CD4-positive, CD25-positive, alpha-beta regulatory T cell (primary cell): ENCODE measurements around the gene HCN4. TPM values are rescaled to one million over a fixed set of nuclear protein-coding genes. Genes with fewer than 3 reads are reported as not detected.

Experiments
- ATAC-seq, 2 donors: fragments of 150-1000 bp; cut with Tn5 transposase; one replicate each; pipeline ENCODE4 v1.10.0; 2021; ENCODE audit warnings: low read depth in 2 of 2, moderate number of reproducible peaks in 2 of 2, moderate library complexity in 1 of 2
- DNase-seq, 3 donors: peaks; one replicate each; pipeline versions ENCODE4 v3.0.0 to v3.0.0-alpha.2; 2012 to 2022; ENCODE audit warnings: mixed read lengths in 1 of 3
- H3K27ac ChIP-seq: one replicate; pipeline ENCODE4 v1.7.0; 2013; ENCODE audit warnings: mild to moderate bottlenecking, low read length; ENCODE audit not compliant: insufficient read depth, poor library complexity, severe bottlenecking
- H3K27me3 ChIP-seq: one replicate; pipeline ENCODE4 v1.7.0; 2013; ENCODE audit warnings: low read length; ENCODE audit not compliant: control insufficient read depth, insufficient read depth
- H3K36me3 ChIP-seq: one replicate; pipeline ENCODE4 v1.7.0; 2013; ENCODE audit warnings: mild to moderate bottlenecking, low read length, moderate library complexity; ENCODE audit not compliant: control insufficient read depth, insufficient read depth
- H3K4me1 ChIP-seq: 2 replicates; pipeline ENCODE4 v1.7.0; 2013; ENCODE audit warnings: mild to moderate bottlenecking, low read length; ENCODE audit not compliant: insufficient read depth, control insufficient read depth, poor library complexity, severe bottlenecking
- H3K4me3 ChIP-seq: one replicate; pipeline ENCODE4 v1.7.0; 2013; ENCODE audit warnings: low read depth, mild to moderate bottlenecking, low read length, moderate library complexity
- H3K9me3 ChIP-seq, 2 experiments: 1 replicate in 1 of 2; 2 replicates in 1 of 2; pipeline ENCODE4 v1.7.0; 2013; ENCODE audit warnings: low read length in 2 of 2, mild to moderate bottlenecking in 1 of 2, moderate library complexity in 1 of 2; ENCODE audit not compliant: control insufficient read depth in 2 of 2
- H3K27ac Mint-ChIP-seq, 3 donors: one replicate each; pipeline ENCODE4 v1.8.0; 2020 to 2022; ENCODE audit warnings: mild to moderate bottlenecking in 3 of 3, mixed read lengths in 3 of 3, moderate library complexity in 2 of 3
- H3K27me3 Mint-ChIP-seq: one replicate; pipeline ENCODE4 v1.8.0; 2022; ENCODE audit warnings: mild to moderate bottlenecking, mixed read lengths
- H3K36me3 Mint-ChIP-seq: one replicate; pipeline ENCODE4 v1.8.0; 2020; ENCODE audit warnings: mixed read lengths
- H3K4me1 Mint-ChIP-seq, 4 donors: one replicate each; pipeline ENCODE4 v1.8.0; 2020 to 2022; ENCODE audit warnings: mixed read lengths in 4 of 4, mild to moderate bottlenecking in 1 of 4
- H3K4me3 Mint-ChIP-seq, 4 donors: one replicate each; pipeline ENCODE4 v1.8.0; 2020 to 2022; ENCODE audit warnings: mild to moderate bottlenecking in 4 of 4, mixed read lengths in 4 of 4, moderate library complexity in 3 of 4
- H3K9me3 Mint-ChIP-seq, 7 donors: one replicate each; pipeline ENCODE4 v1.8.0; 2020 to 2022; ENCODE audit warnings: mixed read lengths in 7 of 7, mild to moderate bottlenecking in 3 of 7, moderate library complexity in 2 of 7
- polyA plus RNA-seq, 4 donors: library from polyadenylated mRNA; unstranded; fragments of 300-500 nt; fragmentation: Illumina TruSeq; gene quantifications; one replicate each; pipeline ENCODE4 v1.2.3, GENCODE V29; 2021
- total RNA-seq: library from RNA; stranded (reverse); gene quantifications from one replicate; pipeline ENCODE4 v1.2.3, GENCODE V29; 2022

The HCN4 gene
- total and polyA plus RNA-seq, 5 donors from 2014 or later: not detected

GRCh38 chr15:73341886-73342600, 26.7 kb downstream of the HCN4 start:
- H3K4me3 Mint-ChIP-seq: no peak overlapping the region
- no peak for DNase-seq

GRCh38 chr15:73340502-73341192, 28.1 kb downstream of the HCN4 start:
- Mint-ChIP-seq H3K27me3 (no peaks in the 10 kb centered on the region), H3K36me3 (no peaks in the 10 kb centered on the region), H3K27ac (no peak overlapping the region), H3K4me1 (no peaks in the 10 kb centered on the region), H3K4me3 (no peak overlapping the region), H3K9me3 (peaks cover 0 to 14% (median 1%) of the 10 kb centered on the region in 7 donors)
- Histone ChIP-seq H3K4me3 (no peak overlapping the region), H3K27me3 (peaks cover 2% of the 10 kb centered on the region), H3K27ac (no peak overlapping the region), H3K4me1 (no peaks in the 10 kb centered on the region), H3K36me3 (no peaks in the 10 kb centered on the region), H3K9me3 (no peaks in the 10 kb centered on the region)
- ATAC-seq (no peak), DNase-seq (no peak)

More at GRCh38 chr15:73341886-73342600, 26.7 kb downstream of the HCN4 start:
- H3K27ac Mint-ChIP-seq: no peak overlapping the region
- Histone ChIP-seq H3K9me3 (no peaks in the 10 kb centered on the region), H3K27me3 (peaks cover 2% of the 10 kb centered on the region), H3K27ac (no peak overlapping the region), H3K36me3 (no peaks in the 10 kb centered on the region), H3K4me3 (no peak overlapping the region), H3K4me1 (no peaks in the 10 kb centered on the region)
- no peaks in the 10 kb centered on the region for H3K4me1 Mint-ChIP-seq
- H3K9me3 Mint-ChIP-seq: peaks cover 0 to 14% (median 1%) of the 10 kb centered on the region in 7 donors
- no peak for ATAC-seq
- peaks cover 11% of the 10 kb centered on the region for H3K27me3 Mint-ChIP-seq
- no peaks in the 10 kb centered on the region for H3K36me3 Mint-ChIP-seq

GRCh38 chr15:73338606-73339374, 30.0 kb downstream of the HCN4 start:
- ATAC-seq: no peak
- Histone ChIP-seq H3K9me3 (no peaks in the 10 kb centered on the region), H3K27me3 (peaks cover 2% of the 10 kb centered on the region), H3K27ac (no peak overlapping the region), H3K4me3 (no peak overlapping the region), H3K4me1 (no peaks in the 10 kb centered on the region), H3K36me3 (no peaks in the 10 kb centered on the region)
- peaks cover 0 to 14% (median 1%) of the 10 kb centered on the region in 7 donors for H3K9me3 Mint-ChIP-seq
- no peaks in the 10 kb centered on the region for H3K27me3 Mint-ChIP-seq
- H3K4me3 Mint-ChIP-seq: no peak overlapping the region
- no peaks in the 10 kb centered on the region for H3K36me3 Mint-ChIP-seq
- no peak for DNase-seq
- H3K4me1 Mint-ChIP-seq: no peaks in the 10 kb centered on the region
- H3K27ac Mint-ChIP-seq: peak overlapping the region in 1 of 3 donors; percentile 20

GRCh38 chr15:73338058-73338457, 30.7 kb downstream of the HCN4 start:
- H3K4me1 Mint-ChIP-seq: no peaks in the 10 kb centered on the region
- DNase-seq (no peak), ATAC-seq (no peak)
- no peak overlapping the region for H3K27ac Mint-ChIP-seq
- H3K27me3 ChIP-seq: no peaks in the 10 kb centered on the region
- peaks cover 0 to 6% (median 1%) of the 10 kb centered on the region in 7 donors for H3K9me3 Mint-ChIP-seq
- H3K27me3 Mint-ChIP-seq: no peaks in the 10 kb centered on the region
- H3K36me3 Mint-ChIP-seq: no peaks in the 10 kb centered on the region
- H3K27ac ChIP-seq: no peak overlapping the region
- H3K4me3 ChIP-seq: no peak overlapping the region
- H3K36me3 ChIP-seq: no peaks in the 10 kb centered on the region
- H3K9me3 ChIP-seq: no peaks in the 10 kb centered on the region
- H3K4me3 Mint-ChIP-seq: no peak overlapping the region
- H3K4me1 ChIP-seq: no peaks in the 10 kb centered on the region

GRCh38 chr15:73337187-73337586, 31.6 kb downstream of the HCN4 start:
- no peaks in the 10 kb centered on the region for H3K4me1 Mint-ChIP-seq
- no peaks in the 10 kb centered on the region for H3K36me3 ChIP-seq
- no peaks in the 10 kb centered on the region for H3K4me1 ChIP-seq
- ATAC-seq: no peak
- H3K4me3 ChIP-seq: no peak overlapping the region
- no peaks in the 10 kb centered on the region for H3K27me3 ChIP-seq
- H3K27ac ChIP-seq: no peak overlapping the region
- H3K27me3 Mint-ChIP-seq: no peaks in the 10 kb centered on the region
- no peaks in the 10 kb centered on the region for H3K9me3 ChIP-seq
- DNase-seq: no peak
- no peak overlapping the region for H3K4me3 Mint-ChIP-seq
- no peaks in the 10 kb centered on the region for H3K36me3 Mint-ChIP-seq
- H3K9me3 Mint-ChIP-seq: peaks cover 0 to 3% (median 0%) of the 10 kb centered on the region in 7 donors
- peak overlapping the region in 1 of 3 donors; percentile 32 for H3K27ac Mint-ChIP-seq

GRCh38 chr15:73336756-73337155, 32.0 kb downstream of the HCN4 start:
- H3K36me3 Mint-ChIP-seq: no peaks in the 10 kb centered on the region
- no peak overlapping the region for H3K4me3 ChIP-seq
- no peaks in the 10 kb centered on the region for H3K36me3 ChIP-seq
- H3K4me1 Mint-ChIP-seq: no peaks in the 10 kb centered on the region
- H3K4me3 Mint-ChIP-seq: no peak overlapping the region
- ATAC-seq (no peak), DNase-seq (no peak)
- H3K9me3 Mint-ChIP-seq: peaks cover 0 to 3% (median 0%) of the 10 kb centered on the region in 7 donors
- H3K9me3 ChIP-seq: no peaks in the 10 kb centered on the region
- no peaks in the 10 kb centered on the region for H3K27me3 Mint-ChIP-seq
- no peak overlapping the region for H3K27ac ChIP-seq
- H3K4me1 ChIP-seq: no peaks in the 10 kb centered on the region
- no peaks in the 10 kb centered on the region for H3K27me3 ChIP-seq
- no peak overlapping the region for H3K27ac Mint-ChIP-seq

- Mint-ChIP-seq H3K9me3 (peaks cover 0 to 1% (median 0%) of the 10 kb centered on the region in 7 donors), H3K27ac (no peak overlapping the region), H3K4me3 (no peak overlapping the region), H3K36me3 (no peaks in the 10 kb centered on the region), H3K27me3 (no peaks in the 10 kb centered on the region), H3K4me1 (no peaks in the 10 kb centered on the region)
- Histone ChIP-seq H3K9me3 (no peaks in the 10 kb centered on the region), H3K27me3 (no peaks in the 10 kb centered on the region), H3K27ac (no peak overlapping the region), H3K4me1 (no peaks in the 10 kb centered on the region), H3K36me3 (no peaks in the 10 kb centered on the region), H3K4me3 (no peak overlapping the region)
- no peak for DNase-seq
- ATAC-seq: no peak
Observed at GRCh38 chr15:73335471-73335870, 33.3 kb downstream of the HCN4 start.
